ENCODE measurements around the gene MYO7B. TPM values are rescaled to one million over a fixed set of nuclear protein-coding genes. Genes with fewer than 3 reads are reported as not detected.

The MYO7B gene
- total RNA-seq, 4 donors from 2014 or later = 0.27 to 0.77 (median 0.54) TPM; not detected in 1

- Histone ChIP-seq H3K4me3 (no peak overlapping the region), H3K9me3 (no peaks in the 10 kb centered on the region), H3K27ac (no peak overlapping the region), H3K36me3 (no peaks in the 10 kb centered on the region), H3K27me3 (no peaks in the 10 kb centered on the region), H3K4me1 (no peaks in the 10 kb centered on the region)
- no peak for ATAC-seq
- TF ChIP-seq POLR2AphosphoS5 (IDR thresholded peaks at IDR 0.05) (no peak), EP300 (IDR thresholded peaks at IDR 0.05) (no peak), POLR2A (IDR thresholded peaks at IDR 0.05) (no peak), CTCF (IDR thresholded peaks at IDR 0.05) (no peak)
- WGBS, 2 donors (ENCODE audit: low coverage in 1 of 2) = 85% methylated on average over 5 of the region's 10 CpGs; no CpG with 5 or more reads in 1 of the 2 donors
Measured at GRCh38 chr2:127594116-127594591, 58.7 kb downstream of the MYO7B start.

- no peak for ATAC-seq
- 94 to 96% methylated on average over 4 to 8 of the region's 14 CpGs for WGBS, 2 donors (ENCODE audit: low coverage in 1 of 2)
- Histone ChIP-seq H3K4me3 (no peak overlapping the region), H3K4me1 (no peaks in the 10 kb centered on the region), H3K27me3 (no peaks in the 10 kb centered on the region), H3K9me3 (no peaks in the 10 kb centered on the region), H3K27ac (no peak overlapping the region), H3K36me3 (no peaks in the 10 kb centered on the region)
- TF ChIP-seq EP300 (IDR thresholded peaks at IDR 0.05) (no peak), POLR2AphosphoS5 (IDR thresholded peaks at IDR 0.05) (no peak), CTCF (IDR thresholded peaks at IDR 0.05) (no peak), POLR2A (IDR thresholded peaks at IDR 0.05) (no peak)
Measured at GRCh38 chr2:127596311-127597045, 61.0 kb downstream of the MYO7B start.

GRCh38 chr2:127597046-127597983, 61.8 kb downstream of the MYO7B start:
- 80 to 85% methylated on average over 6 to 15 of the region's 17 CpGs for WGBS, 2 donors (ENCODE audit: low coverage in 1 of 2)
- H3K4me1 ChIP-seq = no peaks in the 10 kb centered on the region
- H3K27ac ChIP-seq = no peak overlapping the region
- ATAC-seq = no peak
- H3K4me3 ChIP-seq = no peak overlapping the region
- H3K9me3 ChIP-seq = no peaks in the 10 kb centered on the region
- no peaks in the 10 kb centered on the region for H3K27me3 ChIP-seq
- no peak for TF ChIP-seq CTCF (IDR thresholded peaks at IDR 0.05)
- TF ChIP-seq POLR2A (IDR thresholded peaks at IDR 0.05) = no peak
- TF ChIP-seq EP300 (IDR thresholded peaks at IDR 0.05) = no peak
- TF ChIP-seq POLR2AphosphoS5 (IDR thresholded peaks at IDR 0.05) = no peak
- H3K36me3 ChIP-seq = no peaks in the 10 kb centered on the region

- WGBS, 2 donors (ENCODE audit: low coverage in 1 of 2) = 75 to 80% methylated on average over 3 of the region's 4 CpGs
- Histone ChIP-seq H3K9me3 (no peaks in the 10 kb centered on the region), H3K4me1 (no peaks in the 10 kb centered on the region), H3K36me3 (no peaks in the 10 kb centered on the region), H3K27ac (no peak overlapping the region), H3K27me3 (no peaks in the 10 kb centered on the region), H3K4me3 (no peak overlapping the region)
- no peak for ATAC-seq
- TF ChIP-seq POLR2A (IDR thresholded peaks at IDR 0.05) (no peak), CTCF (IDR thresholded peaks at IDR 0.05) (no peak), EP300 (IDR thresholded peaks at IDR 0.05) (no peak), POLR2AphosphoS5 (IDR thresholded peaks at IDR 0.05) (no peak)
Measured at GRCh38 chr2:127597984-127598380, 62.5 kb downstream of the MYO7B start.

Data from gastroesophageal sphincter (tissue), 4 donors.